ENCODE measurements around the gene XYLT1.

DNA sequence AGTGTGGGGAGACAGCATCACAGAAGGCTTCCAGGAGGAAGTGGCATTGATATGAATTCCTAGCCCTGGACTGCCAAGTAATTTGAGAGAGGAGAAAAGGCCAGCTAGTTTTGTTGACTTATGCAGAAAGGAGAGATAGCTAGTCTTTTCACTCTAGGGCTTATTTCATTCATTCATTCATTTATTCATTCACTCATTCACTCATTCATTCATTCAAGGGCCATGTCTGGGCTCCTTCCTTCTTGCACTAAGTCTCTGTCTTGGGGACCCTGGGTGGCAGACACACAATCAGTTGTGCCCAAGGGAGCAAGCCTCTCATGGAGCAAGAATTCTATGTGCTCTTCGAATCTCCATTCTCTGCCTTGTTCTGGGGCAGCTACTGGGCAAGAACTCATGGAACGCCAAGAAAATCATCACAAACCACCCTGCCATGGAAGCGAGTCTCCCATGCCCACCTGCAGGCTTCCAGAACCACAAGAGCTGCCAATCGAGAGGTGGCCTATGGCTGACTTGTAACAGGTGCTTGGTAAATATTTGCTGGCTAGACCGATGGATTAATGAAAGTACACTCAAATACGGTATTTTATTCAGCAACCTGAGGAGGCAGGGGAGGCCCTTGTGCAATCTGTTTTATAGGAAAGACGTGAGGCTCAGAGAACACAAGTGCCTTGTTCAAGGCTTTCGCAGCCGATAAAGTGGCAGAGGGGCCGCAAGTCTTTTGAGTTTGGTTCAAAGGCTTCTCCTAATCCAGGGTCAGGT is 223.6 kb downstream of the XYLT1 start:
- TF ChIP-seq EZH2 (IDR thresholded peaks at IDR 0.05): no peak
- TF ChIP-seq POLR2AphosphoS5 (IDR thresholded peaks at IDR 0.05; ENCODE audit: borderline replicate concordance, low read depth, low read length): no peak
- TF ChIP-seq FOXP2 (optimal IDR thresholded peaks at IDR 0.05; ENCODE audit: control extremely low read depth, extremely low read length, insufficient read depth): no peak

All from SK-N-MC (cell line).